ENCODE data around the gene IFIH1. TPM values are rescaled to one million over a fixed set of nuclear protein-coding genes. Genes with fewer than 3 reads are reported as not detected.

The IFIH1 gene
- total and polyA plus RNA-seq, 2 experiments from 2014 or later = 1.2 to 2.5 TPM

- H3K4me2 ChIP-seq = no peak overlapping the region
- ATAC-seq (no peak), DNase-seq (ENCODE audit: low spot score) (peak; percentile 10)
- no peak overlapping the region for H3K27ac ChIP-seq (ENCODE audit: low read depth)
- H3K4me1 ChIP-seq (ENCODE audit: insufficient read depth) = no peaks in the 10 kb centered on the region
- H3F3A ChIP-seq (replicated peaks; ENCODE audit: low read depth) = no peaks in the 10 kb centered on the region
- H4K20me1 ChIP-seq (replicated peaks; ENCODE audit: insufficient read depth) = no peaks in the 10 kb centered on the region
- Mint-ChIP-seq H3K9me3 (no peaks in the 10 kb centered on the region), H3K36me3 (ENCODE audit: low read depth) (no peaks in the 10 kb centered on the region), H3K4me3 (no peak overlapping the region), H3K4me1 (peaks cover 6% of the 10 kb centered on the region; the same call in 2 of the 3 replicates), H3K27me3 (ENCODE audit: insufficient read depth, low read depth, poor library complexity) (no peaks in the 10 kb centered on the region), H3K27ac (0 out of 2 replicates have a peak overlapping the region, but pooled peaks have one; percentile 36)
- H3K36me3 ChIP-seq (ENCODE audit: insufficient read depth) = no peaks in the 10 kb centered on the region
- H3K79me2 ChIP-seq (replicated peaks; ENCODE audit: insufficient read depth) = no peaks in the 10 kb centered on the region
- no peak for TF ChIP-seq ZNF462 (CRISPR knock-in tag; IDR thresholded peaks at IDR 0.05)
- no peak for TF ChIP-seq STAT1 (IDR thresholded peaks at IDR 0.05; ENCODE audit: unreplicated experiment)
- TF ChIP-seq CTCF (conservative IDR thresholded peaks at IDR 0.05; ENCODE audit: low read depth in 2 of 2) = no peak
- no peak for TF ChIP-seq JUNB (IDR thresholded peaks at IDR 0.05; ENCODE audit: unreplicated experiment)
- TF ChIP-seq ZNF331 (CRISPR knock-in tag; IDR thresholded peaks at IDR 0.05; ENCODE audit: low read depth) = no peak
- no peak for TF ChIP-seq CREB1 (CRISPR knock-in tag; IDR thresholded peaks at IDR 0.05; ENCODE audit: low read depth)
- TF ChIP-seq ETS1 (IDR thresholded peaks at IDR 0.05) = no peak
- TF ChIP-seq REST (IDR thresholded peaks at IDR 0.05; ENCODE audit: unreplicated experiment) = no peak
- no peak for TF ChIP-seq POLR2AphosphoS5 (IDR thresholded peaks at IDR 0.05; ENCODE audit: low read depth)
- TF ChIP-seq NANOG (IDR thresholded peaks at IDR 0.05; ENCODE audit: borderline replicate concordance) = no peak
- TF ChIP-seq ZNF114 (CRISPR knock-in tag; IDR thresholded peaks at IDR 0.05) = no peak
- no peak for TF ChIP-seq EZH2phosphoT487 (IDR thresholded peaks at IDR 0.05; ENCODE audit: unreplicated experiment)
- TF ChIP-seq EZH2 (IDR thresholded peaks at IDR 0.05; ENCODE audit: low read depth, unreplicated experiment) = no peak
- H3K4me3 ChIP-seq = no peak overlapping the region
- H3K9me2 ChIP-seq (ENCODE audit: insufficient read depth) = no peaks in the 10 kb centered on the region
- no peaks in the 10 kb centered on the region for H3K27me3 ChIP-seq (ENCODE audit: insufficient read depth)
- no peak overlapping the region; the same call in 1 of the 2 replicates for H2AFZ ChIP-seq
Observed at GRCh38 chr2:162245781-162246180, 72.7 kb downstream of the IFIH1 start.

Measured in GM23338 (cell line).